Activated T-helper 17 cell treated with anti-CD3 and anti-CD28 coated beads, Interleukin-2, amount 50 U/mL, for 72 hours (primary cell): ENCODE results near the gene KLF17. TPM values are rescaled to one million over a fixed set of nuclear protein-coding genes. Genes with fewer than 3 reads are reported as not detected.

ENCODE experiments used
- ATAC-seq: fragments of 150-1000 bp; cut with Tn5 transposase; replicated peaks from 2 replicates; pipeline ENCODE4 v1.10.0; 2021; ENCODE audit warnings: mild to moderate bottlenecking, moderate library complexity
- H3K27ac Mint-ChIP-seq: one replicate; pipeline ENCODE4 v1.8.0; 2022; ENCODE audit warnings: mixed read lengths
- H3K27me3 Mint-ChIP-seq: one replicate; pipeline ENCODE4 v1.8.0; 2022; ENCODE audit warnings: mixed read lengths
- H3K36me3 Mint-ChIP-seq: one replicate; pipeline ENCODE4 v1.8.0; 2022; ENCODE audit warnings: low read depth, mild to moderate bottlenecking, mixed read lengths
- H3K4me1 Mint-ChIP-seq: one replicate; pipeline ENCODE4 v1.8.0; 2022; ENCODE audit warnings: mixed read lengths
- H3K4me3 Mint-ChIP-seq: one replicate; pipeline ENCODE4 v1.8.0; 2022; ENCODE audit warnings: mild to moderate bottlenecking, mixed read lengths
- H3K9me3 Mint-ChIP-seq: one replicate; pipeline ENCODE4 v1.8.0; 2022; ENCODE audit warnings: mixed read lengths
- total RNA-seq, 2 donors: library from RNA; stranded (reverse); gene quantifications; one replicate each; pipeline ENCODE4 v1.2.3, GENCODE V29; 2022

Gene KLF17, protein sequence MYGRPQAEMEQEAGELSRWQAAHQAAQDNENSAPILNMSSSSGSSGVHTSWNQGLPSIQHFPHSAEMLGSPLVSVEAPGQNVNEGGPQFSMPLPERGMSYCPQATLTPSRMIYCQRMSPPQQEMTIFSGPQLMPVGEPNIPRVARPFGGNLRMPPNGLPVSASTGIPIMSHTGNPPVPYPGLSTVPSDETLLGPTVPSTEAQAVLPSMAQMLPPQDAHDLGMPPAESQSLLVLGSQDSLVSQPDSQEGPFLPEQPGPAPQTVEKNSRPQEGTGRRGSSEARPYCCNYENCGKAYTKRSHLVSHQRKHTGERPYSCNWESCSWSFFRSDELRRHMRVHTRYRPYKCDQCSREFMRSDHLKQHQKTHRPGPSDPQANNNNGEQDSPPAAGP
- total RNA-seq = not detected

DNA sequence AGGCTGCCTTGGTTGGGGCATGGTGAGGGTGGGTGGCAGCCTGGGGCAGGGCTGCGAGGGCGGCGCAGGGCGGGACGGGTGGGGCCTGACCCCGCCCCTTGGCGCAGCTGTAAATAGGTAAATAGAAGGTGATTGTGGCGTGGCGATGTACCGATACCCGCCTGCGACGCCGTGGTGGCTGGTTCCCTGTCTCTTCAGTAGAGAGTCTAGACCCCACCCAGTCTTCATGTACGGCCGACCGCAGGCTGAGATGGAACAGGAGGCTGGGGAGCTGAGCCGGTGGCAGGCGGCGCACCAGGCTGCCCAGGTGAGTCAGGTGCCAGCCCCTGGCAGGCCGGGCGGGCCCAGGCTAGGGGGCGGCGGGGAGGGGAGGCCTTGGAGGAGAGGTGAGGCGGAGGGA is at the start of gene KLF17:
TSS of gene KLF17 (plus strand) at position 140 of the 400 bp plus-strand sequence. CDS start at position 227, 87 bp downstream.
- no peak for ATAC-seq
- Mint-ChIP-seq H3K4me3 (no peak within 1 kb of the TSS), H3K4me1 (no peaks in the 10 kb centered on the region), H3K9me3 (no peaks in the 10 kb centered on the region), H3K27ac (no peak within 1 kb of the TSS), H3K27me3 (peaks cover 2% of the 10 kb centered on the region), H3K36me3 (no peaks in the 10 kb centered on the region)

DNA sequence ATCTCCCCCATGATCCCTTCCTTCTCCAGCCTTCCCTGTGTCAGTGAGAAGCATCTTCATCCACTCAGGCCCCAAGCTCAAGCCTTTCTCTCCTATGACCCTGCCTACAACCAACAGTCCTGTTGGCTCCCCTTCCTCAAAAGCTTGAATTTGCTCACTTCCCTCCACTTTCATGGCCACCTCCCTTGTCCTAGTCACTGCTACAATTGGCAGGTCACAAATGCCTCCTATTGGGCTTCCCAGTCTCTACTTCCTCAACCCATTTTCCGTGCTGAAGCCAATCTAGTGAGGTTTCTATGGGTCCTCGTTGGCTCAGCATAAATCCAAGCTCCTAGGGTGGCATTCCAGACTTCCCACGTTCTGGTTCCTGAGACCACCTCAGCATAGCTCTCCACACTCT is 47.2 kb upstream of the KLF17 start:
- Mint-ChIP-seq H3K36me3 (no peaks in the 10 kb centered on the region), H3K27me3 (peaks cover 26% of the 10 kb centered on the region), H3K4me1 (no peaks in the 10 kb centered on the region), H3K4me3 (no peak overlapping the region), H3K27ac (no peak overlapping the region), H3K9me3 (no peaks in the 10 kb centered on the region)
- ATAC-seq = no peak

- no peak overlapping the region for H3K27ac Mint-ChIP-seq
- H3K4me3 Mint-ChIP-seq = no peak overlapping the region
- ATAC-seq = no peak
- no peaks in the 10 kb centered on the region for H3K36me3 Mint-ChIP-seq
- no peaks in the 10 kb centered on the region for H3K4me1 Mint-ChIP-seq
- H3K9me3 Mint-ChIP-seq = no peaks in the 10 kb centered on the region
- H3K27me3 Mint-ChIP-seq = peaks cover 22% of the 10 kb centered on the region
These were observed 46.4 kb upstream of the KLF17 start for GRCh38 chr1:44072204-44072603.

GRCh38 chr1:44072821-44073220 is 45.8 kb upstream of the KLF17 start:
- Mint-ChIP-seq H3K4me1 (no peaks in the 10 kb centered on the region), H3K36me3 (no peaks in the 10 kb centered on the region), H3K27me3 (peaks cover 19% of the 10 kb centered on the region), H3K27ac (no peak overlapping the region), H3K4me3 (no peak overlapping the region), H3K9me3 (no peaks in the 10 kb centered on the region)
- no peak for ATAC-seq

GRCh38 chr1:44073528-44073927 is 45.1 kb upstream of the KLF17 start:
- H3K4me3 Mint-ChIP-seq = no peak overlapping the region
- no peak overlapping the region for H3K27ac Mint-ChIP-seq
- no peaks in the 10 kb centered on the region for H3K4me1 Mint-ChIP-seq
- H3K9me3 Mint-ChIP-seq = no peaks in the 10 kb centered on the region
- peaks cover 19% of the 10 kb centered on the region for H3K27me3 Mint-ChIP-seq
- ATAC-seq = no peak
- H3K36me3 Mint-ChIP-seq = no peaks in the 10 kb centered on the region

DNA sequence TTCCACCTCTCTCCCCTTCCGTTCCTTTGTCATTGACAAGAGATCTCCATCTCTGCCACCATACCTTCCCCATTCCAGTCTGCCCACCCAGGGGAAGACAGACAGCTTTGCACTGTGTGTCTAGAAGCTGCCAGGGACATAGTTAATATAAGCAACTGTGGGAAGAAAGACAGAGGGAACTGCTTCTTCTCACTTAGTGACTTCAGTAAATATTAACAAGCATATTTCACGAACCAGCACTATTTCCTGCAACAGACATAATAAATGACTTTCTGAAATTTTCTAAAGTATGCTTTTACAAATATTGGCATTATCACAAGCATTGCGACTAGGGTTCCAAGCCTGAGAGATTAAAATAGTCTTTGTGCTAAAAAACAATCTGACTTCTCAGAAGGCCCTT is 44.2 kb upstream of the KLF17 start:
- Mint-ChIP-seq H3K27ac (no peak overlapping the region), H3K4me3 (no peak overlapping the region), H3K27me3 (peaks cover 27% of the 10 kb centered on the region), H3K36me3 (no peaks in the 10 kb centered on the region), H3K4me1 (no peaks in the 10 kb centered on the region), H3K9me3 (no peaks in the 10 kb centered on the region)
- ATAC-seq = no peak

- Mint-ChIP-seq H3K27ac (no peak overlapping the region), H3K4me1 (no peaks in the 10 kb centered on the region), H3K9me3 (no peaks in the 10 kb centered on the region), H3K4me3 (no peak overlapping the region), H3K27me3 (peaks cover 21% of the 10 kb centered on the region), H3K36me3 (no peaks in the 10 kb centered on the region)
- ATAC-seq = no peak
These were observed 42.6 kb upstream of the KLF17 start for GRCh38 chr1:44076066-44076465.

DNA sequence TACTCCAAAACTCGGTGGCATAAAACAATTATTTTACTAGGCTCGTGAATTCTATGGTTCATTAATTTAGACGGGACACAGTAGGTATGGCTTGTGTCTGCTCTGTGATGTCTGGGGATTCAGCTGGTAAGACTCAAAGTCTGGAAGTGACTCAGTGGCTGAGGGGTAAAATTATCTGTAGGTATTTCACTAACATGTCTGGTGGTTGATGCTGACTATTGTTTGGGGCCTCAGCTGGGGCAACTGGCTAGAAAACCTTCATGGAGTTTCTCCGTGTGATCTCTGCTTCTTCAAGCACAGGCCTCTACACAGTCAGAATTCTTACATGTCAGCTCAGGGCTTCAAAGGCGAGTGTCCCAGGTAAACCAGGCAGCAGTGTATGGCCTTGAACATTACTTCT is 41.2 kb upstream of the KLF17 start:
- Mint-ChIP-seq H3K9me3 (no peaks in the 10 kb centered on the region), H3K36me3 (no peaks in the 10 kb centered on the region), H3K4me1 (no peaks in the 10 kb centered on the region), H3K4me3 (no peak overlapping the region), H3K27me3 (peaks cover 17% of the 10 kb centered on the region), H3K27ac (no peak overlapping the region)
- no peak for ATAC-seq

GRCh38 chr1:44078104-44078503 is 40.5 kb upstream of the KLF17 start:
- ATAC-seq = no peak
- H3K27ac Mint-ChIP-seq = no peak overlapping the region
- peaks cover 20% of the 10 kb centered on the region for H3K27me3 Mint-ChIP-seq
- H3K9me3 Mint-ChIP-seq = no peaks in the 10 kb centered on the region
- no peaks in the 10 kb centered on the region for H3K4me1 Mint-ChIP-seq
- H3K4me3 Mint-ChIP-seq = no peak overlapping the region
- H3K36me3 Mint-ChIP-seq = no peaks in the 10 kb centered on the region

GRCh38 chr1:44079566-44079965 is 39.1 kb upstream of the KLF17 start:
- H3K27ac Mint-ChIP-seq = no peak overlapping the region
- no peak overlapping the region for H3K4me3 Mint-ChIP-seq
- H3K27me3 Mint-ChIP-seq = peaks cover 20% of the 10 kb centered on the region

DNA sequence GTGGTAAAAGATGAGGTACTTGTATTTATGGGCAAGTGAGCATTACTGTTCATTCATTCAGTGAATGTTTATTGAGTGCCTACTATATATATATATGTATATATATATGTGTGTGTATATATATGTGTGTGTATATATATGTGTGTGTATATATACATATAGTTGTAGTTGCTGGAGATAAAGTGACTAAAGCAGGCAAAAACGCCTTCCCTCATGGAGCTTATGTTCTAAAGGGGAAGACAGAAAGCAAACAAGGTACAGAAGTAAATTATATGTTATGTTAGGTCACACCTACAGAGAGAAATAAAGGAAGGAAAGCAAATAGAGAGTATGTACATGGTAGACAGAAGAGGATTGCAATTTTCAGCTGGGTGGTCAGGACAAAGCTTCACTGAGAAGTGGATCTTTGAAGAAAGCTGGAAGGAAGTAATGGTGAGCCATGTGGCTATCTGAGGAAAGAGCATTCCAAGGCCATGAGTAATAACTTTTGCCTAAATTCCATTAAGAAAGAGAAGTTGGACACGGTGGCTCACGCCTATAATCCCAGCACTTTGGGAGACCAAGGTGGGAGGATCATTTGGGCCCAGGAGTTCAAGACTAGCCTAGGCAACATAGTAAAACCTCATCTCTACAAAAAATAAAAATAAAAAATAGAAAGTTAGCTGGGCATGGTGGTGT is 33.5 kb upstream of the KLF17 start:
- Mint-ChIP-seq H3K9me3 (no peaks in the 10 kb centered on the region), H3K27ac (no peak overlapping the region), H3K27me3 (peaks cover 35% of the 10 kb centered on the region), H3K4me3 (no peak overlapping the region), H3K4me1 (no peaks in the 10 kb centered on the region), H3K36me3 (no peaks in the 10 kb centered on the region)
- no peak for ATAC-seq

More at GRCh38 chr1:44079566-44079965, 39.1 kb upstream of the KLF17 start:
- H3K9me3 Mint-ChIP-seq = no peaks in the 10 kb centered on the region
- H3K36me3 Mint-ChIP-seq = no peaks in the 10 kb centered on the region
- ATAC-seq = no peak
- no peaks in the 10 kb centered on the region for H3K4me1 Mint-ChIP-seq

DNA sequence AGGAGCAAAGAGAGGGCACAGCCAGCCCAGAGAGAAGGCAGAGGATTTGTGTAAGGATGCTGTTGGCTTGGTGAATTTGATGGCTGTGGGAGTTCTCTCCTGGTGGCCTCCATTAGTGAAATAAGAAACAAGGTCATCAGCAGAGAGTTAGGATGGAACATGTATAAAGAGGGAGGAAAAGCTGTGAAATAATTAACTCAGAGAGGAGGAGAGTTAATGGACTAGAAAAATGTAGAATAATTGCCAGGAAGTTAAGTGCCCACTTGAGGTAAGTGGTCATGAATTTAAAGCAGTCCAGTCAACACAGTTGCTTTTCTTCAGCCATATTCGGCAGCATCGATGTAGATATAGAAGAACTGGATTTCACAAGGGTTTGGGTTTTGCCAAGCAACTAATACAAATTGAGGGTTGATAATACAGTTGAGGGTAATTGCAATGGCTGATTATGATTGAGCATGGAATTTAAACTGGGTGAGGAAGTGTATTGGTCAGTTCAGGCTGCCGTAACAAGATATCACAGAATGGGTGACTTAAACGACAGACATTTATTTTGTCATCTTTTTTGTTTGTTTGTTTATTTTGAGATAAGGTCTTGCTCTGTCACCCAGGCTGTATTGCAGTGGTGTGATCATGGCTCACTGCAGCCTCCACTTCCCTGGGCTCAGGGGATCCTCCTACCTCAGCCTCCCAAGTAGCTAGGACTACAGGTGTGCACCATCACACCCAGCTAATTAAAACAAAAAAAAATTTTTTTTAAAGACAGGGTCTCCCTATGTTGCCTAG is 31.7 kb upstream of the KLF17 start:
- H3K27ac Mint-ChIP-seq = no peak overlapping the region
- ATAC-seq = no peak
- no peaks in the 10 kb centered on the region for H3K9me3 Mint-ChIP-seq
- no peak overlapping the region for H3K4me3 Mint-ChIP-seq
- no peaks in the 10 kb centered on the region for H3K4me1 Mint-ChIP-seq
- H3K36me3 Mint-ChIP-seq = no peaks in the 10 kb centered on the region
- H3K27me3 Mint-ChIP-seq = peaks cover 39% of the 10 kb centered on the region

GRCh38 chr1:44089371-44090048 is 29.1 kb upstream of the KLF17 start:
- Mint-ChIP-seq H3K4me1 (no peaks in the 10 kb centered on the region), H3K27me3 (peaks cover 31% of the 10 kb centered on the region), H3K4me3 (no peak overlapping the region), H3K36me3 (no peaks in the 10 kb centered on the region), H3K27ac (no peak overlapping the region), H3K9me3 (no peaks in the 10 kb centered on the region)
- ATAC-seq = no peak
